IMR-90 (cell line): ENCODE results near the gene CPT1A. TPM values are rescaled to one million over a fixed set of nuclear protein-coding genes. Genes with fewer than 3 reads are reported as not detected.

Experiments
- ATAC-seq: fragments of 200-7000 bp; cut with Tn5 transposase; 2 replicates; pipeline ENCODE4 v1.9.1; 2020; ENCODE audit warnings: low read depth, mild to moderate bottlenecking, moderate library complexity
- BruUV-seq: library from RNA; stranded (reverse); fragments of 400-500 nt; replicated peaks from 2 replicates; lab custom pipeline; 2021; lab: Mats Ljungman, UMichigan
- CTCF ChIA-PET: fragments of 300-600 bp; formaldehyde crosslinking; extraction: SDS; loops from one replicate; lab custom pipeline; 2021; ENCODE audit warnings: antibody characterized with exemption; lab: Yijun Ruan, JAX
- POLR2A ChIA-PET: fragments of 300-600 bp; sonication (Branson Sonifier 250); formaldehyde crosslinking; loops from one replicate; lab custom pipeline; 2022; ENCODE audit warnings: antibody characterized with exemption; ENCODE audit not compliant: unreplicated experiment; lab: Charles Lee
- DNase-seq: peaks from one replicate; pipeline ENCODE4 v3.0.0; 2013
- H2AFZ ChIP-seq: replicated peaks from 2 replicates; pipeline ENCODE3; 2013; ENCODE audit warnings: low read length, mild to moderate bottlenecking; ENCODE audit not compliant: poor library complexity
- H2AK5ac ChIP-seq: 2 replicates; pipeline ENCODE4 v1.6.1; 2013; ENCODE audit warnings: low read depth, low read length, inconsistent platforms
- H2AK9ac ChIP-seq: replicated peaks from 2 replicates; pipeline ENCODE3; 2013; ENCODE audit warnings: mild to moderate bottlenecking, low read depth, low read length, moderate library complexity; ENCODE audit not compliant: poor library complexity
- H2BK120ac ChIP-seq: 2 replicates; pipeline ENCODE4 v1.6.1; 2013; ENCODE audit warnings: low read depth, low read length, inconsistent platforms
- H2BK15ac ChIP-seq: 3 replicates; pipeline ENCODE4 v1.6.1; 2013; ENCODE audit warnings: low read depth, low read length, inconsistent platforms
- H2BK20ac ChIP-seq: 2 replicates; pipeline ENCODE4 v1.6.1; 2013; ENCODE audit warnings: low read depth, mild to moderate bottlenecking, inconsistent platforms, low read length, moderate library complexity
- H2BK5ac ChIP-seq: 2 replicates; pipeline ENCODE4 v1.6.1; 2013; ENCODE audit warnings: mild to moderate bottlenecking, low read depth, low read length, inconsistent platforms; ENCODE audit not compliant: poor library complexity, severe bottlenecking
- H3K14ac ChIP-seq: replicated peaks from 2 replicates; pipeline ENCODE4 v1.6.1; 2013; ENCODE audit warnings: low read depth, low read length, inconsistent platforms
- H3K18ac ChIP-seq: 2 replicates; pipeline ENCODE4 v1.6.1; 2013; ENCODE audit warnings: low read depth, low read length, control low read depth
- H3K23ac ChIP-seq: 2 replicates; pipeline ENCODE4 v1.6.1; 2013; ENCODE audit warnings: low read depth, low read length, inconsistent platforms
- H3K27ac ChIP-seq: 2 replicates; pipeline ENCODE4 v1.5.1; 2013; ENCODE audit warnings: mild to moderate bottlenecking, control low read depth, low read length; ENCODE audit not compliant: insufficient read depth
- H3K27me3 ChIP-seq: 2 replicates; pipeline ENCODE4 v1.6.1; 2013; ENCODE audit warnings: low read length; ENCODE audit not compliant: control insufficient read depth, insufficient read depth
- H3K36me3 ChIP-seq: 2 replicates; pipeline ENCODE4 v1.6.1; 2013; ENCODE audit warnings: low read length, mixed read lengths; ENCODE audit not compliant: control insufficient read depth, insufficient read depth
- H3K4ac ChIP-seq: 2 replicates; pipeline ENCODE4 v1.6.1; 2013; ENCODE audit warnings: low read depth, low read length, inconsistent platforms
- H3K4me1 ChIP-seq: 2 replicates; pipeline ENCODE4 v1.6.1; 2013; ENCODE audit warnings: low read length, mixed read lengths; ENCODE audit not compliant: control insufficient read depth, insufficient read depth
- H3K4me2 ChIP-seq: 2 replicates; pipeline ENCODE4 v1.6.1; 2013; ENCODE audit warnings: low read depth, mild to moderate bottlenecking, control low read depth, low read length, moderate library complexity
- H3K4me3 ChIP-seq: 2 replicates; pipeline ENCODE4 v1.5.1; 2013; ENCODE audit warnings: low read depth, mild to moderate bottlenecking, control low read depth, low read length, moderate library complexity; ENCODE audit not compliant: insufficient read depth
- H3K56ac ChIP-seq: 2 replicates; pipeline ENCODE4 v1.6.1; 2013; ENCODE audit warnings: low read length, inconsistent platforms; ENCODE audit not compliant: insufficient read depth; ENCODE audit errors: extremely low read depth
- H3K79me1 ChIP-seq, 2 experiments: 2 replicates each; pipeline ENCODE4 v1.6.1; 2013; ENCODE audit warnings: low read length in 2 of 2, inconsistent platforms in 1 of 2, low read depth in 1 of 2
- H3K9ac ChIP-seq: 2 replicates; pipeline ENCODE4 v1.6.1; 2013; ENCODE audit warnings: low read depth, low read length, control low read depth
- H3K9me1 ChIP-seq: 2 replicates; pipeline ENCODE4 v1.6.1; 2013; ENCODE audit warnings: low read length, inconsistent platforms; ENCODE audit not compliant: insufficient read depth
- H3K9me3 ChIP-seq: 2 replicates; pipeline ENCODE4 v1.6.1; 2013; ENCODE audit warnings: low read length; ENCODE audit not compliant: control insufficient read depth, insufficient read depth
- H4K20me1 ChIP-seq: 2 replicates; pipeline ENCODE4 v1.6.1; 2013; ENCODE audit warnings: low read length, inconsistent platforms; ENCODE audit not compliant: insufficient read depth
- H4K5ac ChIP-seq: 2 replicates; pipeline ENCODE4 v1.6.1; 2013; ENCODE audit warnings: mild to moderate bottlenecking, low read depth, low read length, control low read depth
- H4K8ac ChIP-seq, 2 experiments: 2 replicates each; pipeline ENCODE4 v1.6.1; 2013; ENCODE audit warnings: low read depth in 2 of 2, low read length in 2 of 2, control low read depth in 1 of 2, inconsistent platforms in 1 of 2
- H4K91ac ChIP-seq: 2 replicates; pipeline ENCODE4 v1.6.1; 2013; ENCODE audit warnings: low read depth, low read length, inconsistent platforms; ENCODE audit not compliant: insufficient read depth
- POLR2A ChIP-seq: IDR thresholded peaks from 2 replicates; pipeline ENCODE4 v1.6.1; 2012; ENCODE audit warnings: mild to moderate bottlenecking, low read depth, low read length
- WGBS, 2 experiments: methylation state at CpG; one replicate each; pipeline versions ENCODE4 v1.1.5 to v1.1.7; 2013; ENCODE audit warnings: missing lambda C conversion rate in 2 of 2; ENCODE audit not compliant: insufficient read length in 1 of 2; ENCODE audit errors: extremely low coverage in 2 of 2; 5-methylcytosine and 5-hydroxymethylcytosine counted together
- dilution Hi-C: fragments of 300-500 bp; cut with HindIII; formaldehyde crosslinking; loops from one replicate; pipeline ENCODE4 v1.14.3; 2018; ENCODE audit warnings: low sequenced_read_pairs; ENCODE audit not compliant: unreplicated experiment
- in situ Hi-C: fragments of 300-500 bp; cut with MboI; formaldehyde crosslinking; loops from 3 replicates; pipeline ENCODE4 v1.14.3; 2019; ENCODE audit warnings: low sequenced_read_pairs, inconsistent platforms, mixed read lengths
- intact Hi-C: fragments of 100-400 bp; cut with micrococcal nuclease; formaldehyde crosslinking; loops from 2 replicates; pipeline ENCODE4 v1.10.0; 2022
- polyA plus RNA-seq, 3 experiments: library from polyadenylated mRNA; depleted of rRNA; stranded (reverse); fragments of >200 nt; gene quantifications; 2 replicates each; pipeline ENCODE4 v1.2.3, GENCODE V29; 2012; ENCODE audit warnings: low replicate concordance in 1 of 3
- total RNA-seq: library from RNA; depleted of rRNA; stranded (reverse); fragments of >200 nt; gene quantifications from 2 replicates; pipeline ENCODE4 v1.2.3, GENCODE V29; 2012

Gene CPT1A
- total and polyA plus RNA-seq, 2 of the 4 experiments (the other 2 are of a cell fraction): 15.4 to 21.3 TPM

DNA sequence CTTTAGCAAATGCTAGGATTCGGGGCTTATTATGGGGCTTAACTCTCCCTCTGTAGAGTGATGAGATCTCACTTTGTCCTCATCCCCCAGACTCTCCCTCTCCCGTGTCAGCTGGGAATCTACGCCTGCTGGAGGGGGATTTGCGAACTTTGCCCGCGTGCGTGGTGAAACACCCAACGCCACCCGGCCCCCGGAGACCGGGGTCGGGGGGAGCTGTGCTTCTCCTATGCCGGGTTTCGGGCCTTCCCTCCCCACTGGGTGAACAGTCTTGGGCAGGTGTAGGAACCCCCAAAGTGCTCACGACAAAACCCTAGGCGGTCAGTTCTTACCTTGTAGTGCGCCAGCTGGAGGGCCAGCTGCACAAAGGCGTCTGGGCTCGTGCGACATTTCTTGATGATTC lies 68.8 kb downstream of the CPT1A start:
- Histone ChIP-seq H2BK15ac (no peak overlapping the region), H3K4me3 (no peak overlapping the region), H3K4me1 (peaks cover 2% of the 10 kb centered on the region; the same call in 1 of the 2 replicates), H4K5ac (no peak overlapping the region), H3K27ac (no peak overlapping the region), H3K9me3 (no peaks in the 10 kb centered on the region), H2BK20ac (no peak overlapping the region), H3K4ac (no peak overlapping the region), H3K36me3 (peaks cover 69% of the 10 kb centered on the region), H2BK5ac (no peak overlapping the region), H4K91ac (no peak overlapping the region), H2BK120ac (no peak overlapping the region), H4K20me1 (no peaks in the 10 kb centered on the region; the same call in 1 of the 2 replicates), H3K9me1 (no peaks in the 10 kb centered on the region), H3K79me1 (no peaks in the 10 kb centered on the region), H4K8ac (no peak overlapping the region), H2AK9ac (no peak overlapping the region), H2AFZ (no peak overlapping the region), H3K18ac (no peak overlapping the region), H3K56ac (no peak overlapping the region), H2AK5ac (no peak overlapping the region), H3K9ac (no peak overlapping the region), H3K23ac (no peak overlapping the region), H3K27me3 (no peaks in the 10 kb centered on the region), H3K14ac (no peak overlapping the region), H3K4me2 (no peak overlapping the region)
- DNase-seq: no peak
- no peak for TF ChIP-seq POLR2A
- BruUV-seq: no TSS peak
- WGBS, 2 experiments: 100% methylated on average over 11 of the region's 20 CpGs; no CpG with 5 or more reads in 1 of the 2 experiments
- ChIA-PET CTCF (interaction anchor here (0.6 kb wide), 2 partner anchors 13 to 223 kb away, joined by 3 read pairs; no protein-coding TSS in a partner anchor), POLR2A (no interaction called here)
- intact Hi-C loops: no loop called here
- dilution Hi-C loops: no loop called here
- no peak for ATAC-seq
- in situ Hi-C loops: no loop called here
